Endothelial cell of umbilical vein (primary cell): ENCODE data around the gene GAGE12H. TPM values are rescaled to one million over a fixed set of nuclear protein-coding genes. Genes with fewer than 3 reads are reported as not detected.

Experiments
- BruUV-seq: library from RNA; stranded (reverse); fragments of 400-500 nt; replicated peaks from 2 replicates; lab custom pipeline; 2021; lab: Mats Ljungman, UMichigan
- CTCF ChIA-PET: fragments of 300-600, 350-600 bp; sonication (Branson Sonifier 250); formaldehyde crosslinking; loops from one replicate; lab custom pipeline; 2021; ENCODE audit warnings: antibody characterized with exemption, inconsistent platforms; lab: Charles Lee
- POLR2A ChIA-PET: fragments of 300-600, 350-600 bp; sonication (Branson Sonifier 250); formaldehyde crosslinking; loops from one replicate; lab custom pipeline; 2021; ENCODE audit warnings: antibody characterized with exemption, inconsistent platforms; lab: Charles Lee
- DNase-seq: peaks from one replicate; pipeline ENCODE4 v3.0.0-alpha.2; 2011; ENCODE audit warnings: low read depth, low spot score
- FAIRE-seq: peaks from 2 replicates; lab custom pipeline; 2011; peaks lifted over from hg19 to GRCh38; lab: Jason Lieb, UNC
- H2AFZ ChIP-seq: 2 replicates; pipeline ENCODE4 v1.6.0; 2012; ENCODE audit warnings: low read depth, low read length, control low read depth, inconsistent platforms
- H3K27ac ChIP-seq: 2 replicates; pipeline ENCODE4 v1.5.1; 2011; ENCODE audit warnings: low read depth, mild to moderate bottlenecking, control low read depth, low read length, moderate library complexity; ENCODE audit not compliant: insufficient read depth
- H3K27me3 ChIP-seq, 2 experiments: 2 replicates each; pipeline versions ENCODE4 v1.6.0 to v1.6.1; 2011; ENCODE audit warnings: low read length in 2 of 2, mixed read lengths in 1 of 2; ENCODE audit not compliant: control insufficient read depth in 2 of 2, insufficient read depth in 2 of 2
- H3K36me3 ChIP-seq, 2 experiments: 2 replicates in 1 of 2; 3 replicates in 1 of 2; pipeline ENCODE4 v1.5.1; 2011; ENCODE audit warnings: low read length in 2 of 2, mild to moderate bottlenecking in 1 of 2, moderate library complexity in 1 of 2; ENCODE audit not compliant: control insufficient read depth in 2 of 2, insufficient read depth in 2 of 2; ENCODE audit errors: extremely low read depth in 1 of 2
- H3K4me1 ChIP-seq: 3 replicates; pipeline ENCODE4 v1.5.1; 2011; ENCODE audit warnings: mild to moderate bottlenecking, low read length; ENCODE audit not compliant: control insufficient read depth, insufficient read depth; ENCODE audit errors: extremely low read depth
- H3K4me2 ChIP-seq: 2 replicates; pipeline ENCODE4 v1.6.1; 2011; ENCODE audit warnings: low read length, control low read depth, mixed read lengths; ENCODE audit not compliant: insufficient read depth
- H3K4me3 ChIP-seq, 3 experiments: fragments of 200-600 bp in 1 of 3; sonication (generic), shearing (Covaris generic) in 1 of 3; replicated peaks in 1 of 3; 2 replicates each; pipeline ENCODE4 v1.5.1; 2011 to 2016; ENCODE audit warnings: control low read depth in 3 of 3, low read length in 3 of 3, mild to moderate bottlenecking in 2 of 3, inconsistent platforms in 1 of 3, low read depth in 1 of 3, moderate library complexity in 1 of 3; ENCODE audit not compliant: insufficient read depth in 1 of 3
- H3K79me2 ChIP-seq: 2 replicates; pipeline ENCODE4 v1.6.0; 2012; ENCODE audit warnings: low read length, inconsistent platforms; ENCODE audit not compliant: control insufficient read depth, insufficient read depth
- H3K9ac ChIP-seq: replicated peaks from 2 replicates; pipeline ENCODE3; 2011; ENCODE audit warnings: low read length, control low read depth; ENCODE audit not compliant: insufficient read depth; ENCODE audit errors: extremely low read depth
- H3K9me1 ChIP-seq: replicated peaks from 3 replicates; pipeline ENCODE4 v1.6.0; 2011; ENCODE audit warnings: mild to moderate bottlenecking, low read length; ENCODE audit not compliant: control insufficient read depth, insufficient read depth; ENCODE audit errors: extremely low read depth
- H3K9me3 ChIP-seq: replicated peaks from 2 replicates; pipeline ENCODE4 v1.5.1; 2012; ENCODE audit warnings: low read length, inconsistent platforms; ENCODE audit not compliant: control insufficient read depth, insufficient read depth
- H4K20me1 ChIP-seq: replicated peaks from 2 replicates; pipeline ENCODE3; 2011; ENCODE audit warnings: mild to moderate bottlenecking, low read length; ENCODE audit not compliant: control insufficient read depth, insufficient read depth; ENCODE audit errors: extremely low read depth
- EZH2 ChIP-seq: IDR thresholded peaks from 2 replicates; pipeline ENCODE4 v1.6.1; 2012; ENCODE audit warnings: borderline replicate concordance, low read depth, mild to moderate bottlenecking, moderate library complexity, low read length, inconsistent platforms; ENCODE audit not compliant: severe bottlenecking
- FOS ChIP-seq: IDR thresholded peaks from 2 replicates; pipeline ENCODE4 v1.6.1; 2011; ENCODE audit warnings: mild to moderate bottlenecking, low read length, moderate library complexity, borderline replicate concordance; ENCODE audit not compliant: insufficient read depth
- GATA2 ChIP-seq: IDR thresholded peaks from 2 replicates; pipeline ENCODE4 v1.7.0; 2011; ENCODE audit warnings: low read depth, mild to moderate bottlenecking, moderate library complexity, mixed read lengths, low read length; ENCODE audit not compliant: insufficient read length, insufficient read depth
- JUN ChIP-seq: IDR thresholded peaks from 2 replicates; pipeline ENCODE4 v1.6.1; 2011; ENCODE audit warnings: borderline replicate concordance, low read depth; ENCODE audit not compliant: insufficient read length, insufficient read depth
- MYC ChIP-seq: IDR thresholded peaks from one replicate; pipeline ENCODE4 v1.6.1; 2011; ENCODE audit warnings: mild to moderate bottlenecking, low read depth, low read length
- POLR2A ChIP-seq: IDR thresholded peaks from 2 replicates; pipeline ENCODE4 v1.6.1; 2012; ENCODE audit warnings: low read depth, mild to moderate bottlenecking, control low read depth, low read length
- POLR2AphosphoS5 ChIP-seq: IDR thresholded peaks from 2 replicates; pipeline ENCODE4 v1.6.1; 2012; ENCODE audit warnings: low read depth, mild to moderate bottlenecking, control low read depth, low read length, moderate library complexity; ENCODE audit not compliant: insufficient read depth
- dilution Hi-C: fragments of 300-500 bp; cut with MboI; formaldehyde crosslinking; loops from one replicate; pipeline ENCODE4 v1.15.0; 2019; ENCODE audit warnings: low sequenced_read_pairs; ENCODE audit not compliant: extremely low pct_ligation_motif_present
- intact Hi-C: fragments of 100-400 bp; cut with micrococcal nuclease; formaldehyde crosslinking; loops from one replicate; pipeline ENCODE4 v1.10.0; 2022
- polyA plus RNA-seq, 4 experiments: library from polyadenylated mRNA; depleted of rRNA in 3 of 4; stranded (reverse) in 3 of 4; unstranded in 1 of 4; fragments of >200 nt; gene quantifications; 2 replicates each; pipeline versions ENCODE4 v1.2.1 to v1.2.3, GENCODE V29; 2011 to 2012; ENCODE audit warnings: missing spikeins in 1 of 4
- small RNA-seq: library from RNA; depleted of rRNA; stranded (forward); fragments of <200 nt; gene quantifications from one replicate; pipeline ENCODE3, GENCODE V24; 2012; ENCODE audit warnings: low replicate concordance, low read depth; ENCODE audit not compliant: insufficient read depth, insufficient read length
- total RNA-seq: library from RNA; stranded (reverse); gene quantifications from 2 replicates; pipeline ENCODE4 v1.2.3, GENCODE V29; 2021
- TF ChIP-seq, protein P1 (sequence below): IDR thresholded peaks from 2 replicates; pipeline ENCODE4 v1.6.1; 2011; ENCODE audit not compliant: insufficient read depth, insufficient read length
- TF ChIP-seq, protein P2 (sequence below), 2 donors: IDR thresholded peaks; 1 replicate in 1 of 2; 2 replicates in 1 of 2; pipeline ENCODE4 v1.5.1; 2011; ENCODE audit warnings: low read length in 2 of 2, mild to moderate bottlenecking in 2 of 2, moderate library complexity in 2 of 2, control low read depth in 1 of 2, inconsistent platforms in 1 of 2, low read depth in 1 of 2; ENCODE audit not compliant: insufficient read depth in 1 of 2; ENCODE audit errors: extremely low read depth in 1 of 2

Gene GAGE12H
- total and polyA plus RNA-seq, 2 donors (not counting 3 experiments of a cell fraction or from before 2014, with no cell fraction given), result not detected

DNA sequence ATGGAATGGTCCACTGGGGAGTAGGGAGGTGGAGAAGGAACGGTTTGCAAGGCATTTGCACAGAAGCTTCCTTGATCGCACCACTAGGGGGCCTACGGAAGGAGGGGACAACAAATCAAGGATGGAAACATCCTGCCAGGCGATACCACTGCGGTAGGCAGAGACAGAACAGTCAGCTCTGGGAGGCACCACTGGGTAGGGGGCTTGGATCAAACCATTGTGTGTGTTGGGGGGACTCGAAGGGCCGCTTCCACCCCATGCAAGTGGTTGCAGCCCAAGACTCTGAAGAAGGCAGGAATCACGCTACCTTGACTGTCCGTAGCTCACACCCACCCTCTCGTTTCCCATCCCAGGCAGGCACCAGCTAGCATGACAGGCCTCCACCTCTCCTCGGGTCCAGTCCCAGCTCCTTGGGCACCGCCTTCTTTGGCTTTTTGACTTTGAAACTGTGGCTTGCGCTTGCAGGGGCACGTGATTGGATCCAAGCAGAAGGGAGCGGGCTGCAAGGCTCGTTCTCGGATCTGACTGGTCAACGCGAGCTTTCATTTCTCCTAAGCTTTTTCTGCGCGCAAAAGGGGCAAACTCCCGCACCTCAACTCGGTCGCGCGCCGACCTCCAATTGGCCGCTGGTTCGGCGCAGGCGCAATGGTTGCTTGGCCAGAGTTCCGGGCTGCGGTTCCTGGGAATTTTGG is 47.5 kb downstream of the GAGE12H start:
- Histone ChIP-seq H3K4me3 (no peak overlapping the region), H3K27ac (no peak overlapping the region), H4K20me1 (no peaks in the 10 kb centered on the region), H2AFZ (no peak overlapping the region), H3K9me3 (no peaks in the 10 kb centered on the region), H3K79me2 (no peaks in the 10 kb centered on the region), H3K9ac (no peak overlapping the region), H3K27me3 (no peaks in the 10 kb centered on the region), H3K4me2 (no peak overlapping the region), H3K9me1 (no peaks in the 10 kb centered on the region), H3K36me3 (no peaks in the 10 kb centered on the region), H3K4me1 (no peaks in the 10 kb centered on the region)
- no TSS peak for BruUV-seq
- FAIRE-seq, result no peak
- ChIA-PET CTCF (no interaction called here), POLR2A (no interaction called here)
- intact Hi-C loops (no loop called here), dilution Hi-C loops (no loop called here)
- no peak for DNase-seq
- no peak for TF ChIP-seq MYC
- no peak for TF ChIP-seq POLR2A
- no peak for TF ChIP-seq FOS
- no peak for TF ChIP-seq JUN
- TF ChIP-seq, protein P1, sequence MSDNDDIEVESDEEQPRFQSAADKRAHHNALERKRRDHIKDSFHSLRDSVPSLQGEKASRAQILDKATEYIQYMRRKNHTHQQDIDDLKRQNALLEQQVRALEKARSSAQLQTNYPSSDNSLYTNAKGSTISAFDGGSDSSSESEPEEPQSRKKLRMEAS, result no peak
- TF ChIP-seq EZH2, result no peak
- TF ChIP-seq GATA2, result no peak
- TF ChIP-seq POLR2AphosphoS5, result no peak
- TF ChIP-seq, protein P2, sequence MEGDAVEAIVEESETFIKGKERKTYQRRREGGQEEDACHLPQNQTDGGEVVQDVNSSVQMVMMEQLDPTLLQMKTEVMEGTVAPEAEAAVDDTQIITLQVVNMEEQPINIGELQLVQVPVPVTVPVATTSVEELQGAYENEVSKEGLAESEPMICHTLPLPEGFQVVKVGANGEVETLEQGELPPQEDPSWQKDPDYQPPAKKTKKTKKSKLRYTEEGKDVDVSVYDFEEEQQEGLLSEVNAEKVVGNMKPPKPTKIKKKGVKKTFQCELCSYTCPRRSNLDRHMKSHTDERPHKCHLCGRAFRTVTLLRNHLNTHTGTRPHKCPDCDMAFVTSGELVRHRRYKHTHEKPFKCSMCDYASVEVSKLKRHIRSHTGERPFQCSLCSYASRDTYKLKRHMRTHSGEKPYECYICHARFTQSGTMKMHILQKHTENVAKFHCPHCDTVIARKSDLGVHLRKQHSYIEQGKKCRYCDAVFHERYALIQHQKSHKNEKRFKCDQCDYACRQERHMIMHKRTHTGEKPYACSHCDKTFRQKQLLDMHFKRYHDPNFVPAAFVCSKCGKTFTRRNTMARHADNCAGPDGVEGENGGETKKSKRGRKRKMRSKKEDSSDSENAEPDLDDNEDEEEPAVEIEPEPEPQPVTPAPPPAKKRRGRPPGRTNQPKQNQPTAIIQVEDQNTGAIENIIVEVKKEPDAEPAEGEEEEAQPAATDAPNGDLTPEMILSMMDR (IDR thresholded peaks at IDR 0.05; ENCODE audit: extremely low read depth in 1 of 2, insufficient read depth in 1 of 2, low read depth in 1 of 2, low read length in 2 of 2), result no peak

Small RNA genes within 50 kb of the gene (small RNA-seq; reads per million reads assigned to genes)
- gene GAGE12B, result not detected

Other genes starting within 250 kb of the GAGE12H start
- gene GAGE13, start 248.4 kb upstream of the GAGE12H start, total RNA-seq, result not detected in 2 replicates
- not detected in 2 replicates for gene GAGE13, start 248.4 kb upstream of the GAGE12H start, polyA plus RNA-seq
- gene GAGE12C, start 47.8 kb upstream of the GAGE12H start, total RNA-seq, result not detected in 2 replicates
- gene GAGE12C, start 47.8 kb upstream of the GAGE12H start, polyA plus RNA-seq, result not detected in 2 replicates
- gene GAGE12D, start 38.2 kb upstream of the GAGE12H start, total RNA-seq, result not detected in 2 replicates
- not detected in 2 replicates for gene GAGE12D, start 38.2 kb upstream of the GAGE12H start, polyA plus RNA-seq
- gene GAGE12E, start 28.7 kb upstream of the GAGE12H start, total RNA-seq, result not detected in 2 replicates
- not detected in 2 replicates for gene GAGE12E, start 28.7 kb upstream of the GAGE12H start, polyA plus RNA-seq
- not detected in 2 replicates for gene GAGE12F, start 19.1 kb upstream of the GAGE12H start, total RNA-seq
- not detected in 2 replicates for gene GAGE12F, start 19.1 kb upstream of the GAGE12H start, polyA plus RNA-seq
- not detected in 2 replicates for gene GAGE12G, start 9.5 kb upstream of the GAGE12H start, total RNA-seq
- not detected in 2 replicates for gene GAGE12G, start 9.5 kb upstream of the GAGE12H start, polyA plus RNA-seq
- not detected in 2 replicates for gene GAGE2A, start 9.5 kb downstream of the GAGE12H start, total RNA-seq
- gene GAGE2A, start 9.5 kb downstream of the GAGE12H start, polyA plus RNA-seq, result not detected in 2 replicates
- not detected in 2 replicates for gene GAGE1, start 19.1 kb downstream of the GAGE12H start, total RNA-seq
- not detected in 2 replicates for gene GAGE1, start 19.1 kb downstream of the GAGE12H start, polyA plus RNA-seq
- gene PAGE1, start 116.0 kb downstream of the GAGE12H start, total RNA-seq, result not detected in 2 replicates
- gene PAGE1, start 116.0 kb downstream of the GAGE12H start, polyA plus RNA-seq, result not detected in 2 replicates
- not detected in 2 replicates for gene PAGE4, start 249.4 kb downstream of the GAGE12H start, total RNA-seq
- gene PAGE4, start 249.4 kb downstream of the GAGE12H start, polyA plus RNA-seq, result not detected in 2 replicates